Measurements from ENCODE around the gene UNC5CL.
"Not testable (repeated sequence)": the region's sequence is repeated elsewhere in the genome, so short reads cannot be mapped to it uniquely, and the experiment has no call there.

Gene UNC5CL

DNA sequence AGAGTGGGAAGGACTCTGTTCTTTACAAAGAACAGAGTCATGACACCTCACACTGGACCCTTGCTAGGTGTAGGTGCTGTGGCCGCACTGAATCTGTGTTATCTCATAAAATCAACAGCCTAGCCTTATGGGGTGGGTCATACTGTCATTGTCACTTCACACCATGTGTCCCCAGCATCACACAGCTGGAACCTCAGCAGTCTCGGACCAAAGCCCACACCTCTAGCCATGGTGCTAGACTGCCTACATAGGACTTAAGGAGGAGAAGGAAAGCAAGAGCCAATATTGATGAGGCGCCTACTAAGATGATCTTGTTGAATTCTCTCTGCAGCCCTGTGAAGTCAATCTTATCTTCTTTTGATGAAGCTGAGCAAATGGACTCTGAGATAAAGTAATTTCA lies 31.0 kb downstream of the UNC5CL start:
- no peak for DNase-seq (ENCODE audit: low read depth, low spot score)

DNA sequence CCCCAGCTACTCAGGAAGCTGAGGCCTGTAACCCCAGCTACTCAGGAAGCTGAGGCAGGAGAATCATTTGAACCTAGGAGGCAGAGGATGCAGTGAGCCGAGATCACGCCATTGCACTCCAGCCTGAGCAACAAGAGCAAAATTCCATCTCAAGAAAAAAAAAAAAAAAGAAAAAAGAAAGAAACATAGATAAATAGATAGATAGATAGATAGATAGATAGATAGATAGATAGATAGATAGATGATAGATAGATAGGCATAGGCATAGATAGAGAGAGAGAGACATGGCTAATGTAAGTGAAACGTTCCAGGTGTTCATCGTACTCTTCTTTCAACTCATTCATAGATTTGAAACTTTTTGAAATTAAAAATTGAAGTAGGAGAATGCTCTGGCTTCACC lies 32.0 kb downstream of the UNC5CL start:
- not testable (repeated sequence) for DNase-seq (ENCODE audit: low read depth, low spot score)

DNA sequence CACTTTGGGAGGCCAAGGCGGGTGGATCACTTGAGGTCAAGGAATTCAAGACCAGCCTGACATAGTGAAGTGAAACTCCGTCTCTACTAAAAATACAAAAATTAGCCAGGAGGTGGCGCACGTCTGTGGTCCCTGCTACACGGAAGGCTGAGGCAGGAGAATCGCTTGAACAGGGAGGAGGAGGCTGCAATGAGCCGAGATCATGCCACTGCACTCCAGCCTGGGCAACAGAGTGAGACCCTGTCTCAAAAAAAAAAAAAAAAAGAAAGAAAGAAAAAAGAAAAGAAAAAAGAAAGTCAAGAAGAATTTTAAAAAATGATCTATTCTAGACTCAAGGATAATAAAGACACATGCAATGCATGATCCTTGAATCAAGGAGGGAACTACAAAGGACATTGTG lies 32.8 kb downstream of the UNC5CL start:
- DNase-seq (ENCODE audit: low read depth, low spot score): peak; percentile 21

DNA sequence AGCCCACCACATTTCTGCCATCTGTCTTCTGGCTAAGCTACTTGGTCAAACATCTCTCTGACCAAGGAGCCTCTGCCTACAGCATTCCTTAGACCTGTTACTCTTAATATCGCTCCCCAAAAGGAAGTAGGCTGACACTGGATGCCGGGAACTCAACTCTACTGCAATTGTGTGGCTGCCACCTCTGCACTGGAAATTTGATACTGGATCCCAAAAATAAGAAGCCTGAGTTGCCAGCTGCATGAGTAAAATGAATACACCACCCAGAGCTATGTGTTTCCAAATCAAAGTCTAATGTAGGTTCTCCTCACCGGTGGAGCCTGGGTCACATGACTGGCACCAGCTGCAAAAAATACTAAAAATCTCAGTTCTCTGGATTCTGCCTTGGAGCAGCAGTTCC lies 36.9 kb downstream of the UNC5CL start:
- no peak for DNase-seq (ENCODE audit: low read depth, low spot score)

DNA sequence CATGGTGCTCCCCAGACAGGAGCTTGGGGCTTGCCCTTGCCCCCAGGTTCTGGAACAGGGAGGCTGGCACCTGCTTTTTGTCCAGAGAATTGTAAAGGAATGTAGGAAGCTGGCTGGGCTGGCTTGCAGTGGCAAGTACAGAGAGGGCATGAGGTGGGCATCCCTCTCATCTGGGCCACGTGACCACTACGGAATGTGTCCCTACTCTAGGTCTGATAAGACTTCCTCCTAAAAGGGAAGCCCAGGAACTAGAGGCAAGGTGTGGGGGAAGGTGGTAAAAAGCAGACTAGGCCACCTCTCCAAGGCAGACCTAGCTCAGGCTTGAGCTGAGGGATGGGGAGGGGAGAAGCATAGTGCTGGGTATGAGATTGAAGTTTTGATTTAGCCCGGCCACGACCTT lies 38.8 kb downstream of the UNC5CL start:
- DNase-seq (ENCODE audit: low read depth, low spot score): no peak

DNA sequence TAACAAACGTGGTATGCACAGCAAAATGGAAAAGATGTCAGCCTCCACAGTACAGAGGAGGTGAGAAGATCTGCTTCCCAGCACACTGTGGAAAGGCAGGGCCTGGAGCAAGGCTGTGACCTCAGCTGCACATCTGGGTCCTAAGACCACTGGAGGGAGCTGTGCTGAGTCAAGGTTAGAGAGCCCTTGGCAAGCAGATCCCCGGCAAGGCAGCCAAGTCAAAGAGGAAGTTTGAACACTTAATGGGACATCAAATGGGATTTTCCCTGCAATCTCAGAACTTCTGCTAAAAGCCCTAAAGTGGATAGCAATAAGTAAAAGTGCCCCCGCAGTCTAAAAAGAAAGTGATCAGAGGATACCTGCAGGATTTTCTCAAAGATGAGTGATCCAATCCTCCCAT lies 39.5 kb downstream of the UNC5CL start:
- DNase-seq (ENCODE audit: low read depth, low spot score): no peak

DNA sequence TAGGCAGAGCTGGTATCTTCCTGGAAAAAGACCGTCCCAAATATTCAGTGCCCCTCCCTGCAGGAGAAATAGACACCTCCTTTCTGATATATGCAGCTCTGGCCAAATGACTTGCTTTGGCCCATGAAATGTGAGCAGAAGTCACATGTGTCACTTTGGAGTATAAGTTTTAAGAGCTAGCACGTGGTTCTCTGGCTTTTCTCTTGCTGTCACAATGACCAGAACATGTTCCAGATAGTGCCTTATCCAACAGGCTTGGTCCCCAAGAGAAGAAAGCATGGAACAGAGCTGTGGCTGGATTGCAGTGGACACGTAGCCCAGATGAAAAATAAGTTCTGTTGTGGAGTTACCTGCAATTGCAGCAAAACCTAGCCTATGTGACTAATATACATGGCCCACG lies 40.4 kb downstream of the UNC5CL start:
- DNase-seq (ENCODE audit: low read depth, low spot score): no peak

DNA sequence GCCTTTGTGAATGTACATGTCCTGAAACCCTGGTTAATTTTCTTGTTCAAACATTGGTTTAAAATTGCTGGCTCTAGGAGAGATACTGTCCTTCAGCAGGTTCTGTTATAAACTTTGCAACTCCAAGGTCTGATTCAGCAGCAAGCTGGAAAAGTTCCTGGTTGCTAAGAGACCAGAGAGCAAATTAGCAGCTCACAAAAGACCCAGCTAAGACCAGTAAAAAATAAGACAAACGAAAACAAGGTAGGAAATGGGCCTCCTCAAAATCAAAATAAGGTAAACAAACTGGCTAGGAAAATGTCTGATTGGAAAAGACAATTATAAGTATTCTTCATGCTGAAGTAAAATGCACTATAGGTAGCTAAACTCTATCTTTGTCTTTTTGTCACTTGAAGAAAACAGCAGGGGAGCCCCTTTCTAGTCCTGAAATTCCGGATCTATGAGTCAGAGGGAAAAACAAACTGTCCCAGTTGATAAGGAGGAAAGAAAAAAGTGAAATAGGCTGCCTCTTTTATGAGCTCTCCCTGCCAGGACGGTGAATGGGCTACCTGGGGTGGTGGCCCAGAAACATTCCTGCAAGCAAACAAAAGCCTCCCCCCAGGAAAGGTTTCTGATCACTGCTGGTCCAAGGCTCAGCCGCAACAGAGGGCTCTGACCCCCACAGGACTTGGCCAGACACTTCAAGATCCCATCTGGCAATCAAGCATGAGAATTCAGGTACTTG lies 41.6 kb downstream of the UNC5CL start:
- no peak for DNase-seq (ENCODE audit: low read depth, low spot score)

DNA sequence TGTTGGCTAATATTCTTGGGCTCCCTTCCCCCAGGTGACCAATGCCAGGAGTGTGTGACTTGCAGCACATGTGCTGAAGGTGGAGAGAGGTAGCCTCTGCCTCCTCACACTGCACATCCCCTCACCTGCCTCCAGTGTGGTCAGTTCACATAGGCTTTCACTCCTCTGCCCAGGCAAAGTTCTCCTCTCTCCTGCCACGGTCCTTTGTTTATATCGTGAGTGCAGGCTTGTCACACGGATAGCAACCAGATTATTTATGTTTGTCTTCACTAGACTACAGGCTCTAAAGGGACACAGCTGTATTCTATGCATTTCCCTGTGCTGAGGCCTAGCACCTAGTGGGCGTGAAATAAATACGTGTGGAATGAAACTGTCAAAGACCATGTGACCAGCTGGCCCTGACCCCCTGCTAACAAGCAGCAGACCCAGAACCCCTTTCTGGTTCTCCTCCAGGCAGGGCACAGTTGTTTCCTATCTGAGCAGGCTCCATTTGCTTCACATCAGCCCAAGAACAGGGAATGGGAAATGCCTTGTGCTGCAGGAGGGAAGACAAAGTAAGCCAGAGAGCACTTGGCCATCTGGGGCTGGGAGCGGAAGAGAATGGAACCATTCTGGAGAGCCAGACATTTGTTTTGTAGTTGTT lies 42.3 kb downstream of the UNC5CL start:
- no peak for DNase-seq (ENCODE audit: low read depth, low spot score)

DNA sequence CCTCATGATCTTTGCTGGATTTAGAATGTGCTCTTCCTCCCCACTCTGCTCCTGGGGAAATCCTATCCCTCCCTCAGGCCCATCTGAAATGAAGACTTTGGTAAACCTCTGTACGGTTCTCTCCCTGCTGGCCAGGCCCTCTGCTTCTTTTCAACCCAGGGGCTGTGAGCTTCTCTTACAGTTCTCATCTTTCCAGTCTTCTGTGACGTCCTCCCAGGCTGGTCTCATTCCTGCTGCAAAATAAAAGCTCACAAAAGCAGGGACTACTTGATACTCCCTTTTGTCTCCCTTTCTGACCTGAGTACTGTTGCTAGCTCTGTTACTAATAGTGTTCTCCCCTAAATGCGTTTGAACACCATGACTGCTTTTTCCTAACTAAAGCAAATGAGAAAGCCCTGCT lies 46.3 kb downstream of the UNC5CL start:
- DNase-seq (ENCODE audit: low read depth, low spot score): no peak

DNA sequence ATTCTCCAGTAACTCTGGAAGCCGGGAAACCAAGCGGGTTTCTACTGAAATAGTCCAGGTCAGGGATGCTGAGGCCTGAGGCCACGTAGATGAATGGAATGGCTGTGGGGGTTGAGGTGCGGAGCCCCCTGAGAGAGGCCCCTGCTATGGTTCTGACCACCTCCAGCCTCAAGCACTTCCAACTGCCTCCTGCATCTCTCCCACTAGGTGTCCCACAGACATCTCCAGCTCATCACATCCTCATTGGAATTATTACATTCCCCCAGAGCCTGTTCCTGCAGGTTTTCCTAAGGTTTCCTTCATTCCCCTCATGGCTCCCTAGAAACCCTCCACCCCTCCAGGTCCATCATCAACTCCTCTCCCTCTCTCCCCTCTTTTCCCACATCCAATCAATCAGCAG lies 48.7 kb downstream of the UNC5CL start:
- no peak for DNase-seq (ENCODE audit: low read depth, low spot score)

DNA sequence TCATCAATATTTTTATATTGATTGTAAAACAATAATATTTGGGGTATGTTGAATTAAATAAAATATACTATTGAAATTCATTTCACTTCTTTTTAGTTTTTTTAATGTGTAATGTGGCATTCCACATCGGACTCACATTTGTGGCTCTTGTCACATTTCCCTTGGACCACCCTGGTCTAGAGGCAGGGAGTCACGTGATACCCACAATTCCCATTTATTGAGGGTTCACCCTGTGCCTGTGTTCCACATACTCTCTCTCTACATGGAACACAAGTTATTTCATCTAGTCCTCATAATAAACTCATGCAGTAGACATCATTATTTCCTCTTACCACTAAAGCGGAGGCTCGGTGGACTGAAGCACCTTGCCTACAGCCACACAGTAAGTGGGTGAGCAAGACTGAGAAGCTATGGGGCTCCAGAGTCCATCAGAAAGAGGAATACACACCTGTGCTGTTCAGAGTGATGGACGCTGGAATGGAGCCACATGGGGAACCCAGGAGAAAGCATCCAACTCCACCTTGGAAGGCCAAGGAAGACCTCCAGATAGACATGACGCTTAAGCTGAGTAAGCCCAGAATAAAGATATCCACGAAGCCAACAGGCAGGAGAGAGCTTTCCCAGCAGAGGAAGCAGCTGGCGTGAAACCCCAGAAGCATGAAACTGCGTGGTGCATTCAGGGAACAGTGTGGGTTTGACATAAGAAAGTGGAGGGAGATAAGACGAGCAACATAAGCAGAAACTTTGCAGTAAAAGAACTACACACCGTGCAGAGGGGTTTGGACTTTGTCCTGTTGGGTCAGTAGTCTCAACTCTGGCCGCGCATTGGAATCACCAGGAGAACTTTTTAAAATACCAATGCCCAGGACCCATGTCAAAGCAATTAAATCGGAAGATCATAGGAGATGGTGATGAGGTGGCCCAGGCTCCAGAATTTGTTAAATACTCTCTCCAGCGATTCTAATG lies 49.5 kb downstream of the UNC5CL start:
- no peak for DNase-seq (ENCODE audit: low read depth, low spot score)

DNA sequence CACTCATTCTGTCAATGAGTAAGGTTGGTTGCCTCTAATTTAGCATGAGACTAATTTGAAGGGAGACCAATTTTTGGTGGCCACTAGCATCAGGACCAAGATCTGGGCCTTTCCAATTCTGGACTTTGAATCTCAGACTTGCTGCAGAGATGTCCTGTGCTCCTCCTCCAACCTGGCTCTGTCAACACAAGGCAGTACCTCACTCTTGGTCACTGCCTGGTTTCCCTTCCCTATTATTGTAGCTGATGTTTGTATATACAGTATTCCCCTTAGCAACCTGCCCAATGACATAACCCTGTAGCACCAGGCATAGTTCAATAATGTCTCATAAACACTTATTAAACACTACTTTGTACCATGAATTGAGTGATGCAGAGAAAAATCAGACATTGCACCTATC lies 50.4 kb downstream of the UNC5CL start:
- DNase-seq (ENCODE audit: low read depth, low spot score): no peak

DNA sequence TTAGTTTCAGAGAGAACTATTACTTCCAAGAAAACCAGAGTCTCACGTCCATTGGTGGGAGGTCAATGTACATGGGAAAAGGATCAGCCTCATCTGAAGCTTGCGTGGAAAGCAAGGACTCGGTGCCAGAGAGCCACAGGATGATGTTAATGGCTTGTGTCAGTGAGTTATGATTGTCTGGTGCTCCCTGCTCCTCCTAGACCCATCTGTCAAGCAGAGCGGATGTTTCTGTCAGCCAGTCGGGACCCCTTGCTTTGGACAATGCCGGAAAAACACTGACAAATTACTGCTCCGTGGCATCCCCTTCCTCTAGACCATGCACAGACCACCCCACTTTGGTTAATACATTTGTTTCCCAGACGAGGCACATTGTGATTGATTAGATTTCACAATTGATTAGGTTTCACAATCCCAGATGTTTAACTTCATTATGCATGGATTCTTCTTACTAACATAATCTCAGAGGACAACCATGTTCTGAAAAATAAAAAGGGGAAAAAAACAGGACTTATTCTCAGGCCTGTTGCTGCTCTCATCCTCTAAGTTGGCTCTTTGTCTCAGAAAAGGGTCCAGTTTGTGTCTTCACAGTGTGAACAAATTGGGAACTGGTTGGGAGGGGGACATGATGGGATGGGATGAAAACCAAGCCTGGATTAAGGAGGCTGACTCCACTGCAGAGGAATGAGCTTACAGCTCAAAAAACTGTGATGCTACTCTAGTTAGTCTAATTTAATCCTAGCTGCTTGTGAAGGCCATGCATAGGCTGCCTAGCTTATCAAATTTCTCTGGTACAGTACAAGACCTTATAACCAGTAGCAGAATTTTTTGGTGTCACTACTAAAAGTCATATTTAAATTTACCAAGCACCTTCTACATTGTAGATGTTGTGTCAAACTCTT lies 51.9 kb downstream of the UNC5CL start:
- no peak for DNase-seq (ENCODE audit: low read depth, low spot score)

DNA sequence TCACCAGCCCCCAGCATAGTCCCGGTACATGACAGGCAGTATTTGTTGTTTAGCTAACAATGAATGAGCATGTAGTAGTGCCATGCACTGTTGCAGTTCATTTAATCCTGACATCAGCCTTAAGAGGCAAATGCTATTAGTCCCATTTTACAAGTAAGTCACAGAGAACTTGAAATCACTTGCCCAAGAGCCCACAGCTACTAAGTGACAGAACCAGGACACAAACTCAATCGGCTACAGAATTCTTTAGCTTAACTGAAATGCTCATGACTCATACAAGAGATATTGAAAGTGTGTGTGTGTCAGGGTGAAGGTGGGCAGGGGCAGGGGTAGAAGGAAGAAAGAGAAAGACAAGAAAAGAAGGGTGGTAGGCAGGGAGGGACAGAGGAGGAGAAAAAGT lies 52.7 kb downstream of the UNC5CL start:
- no peak for DNase-seq (ENCODE audit: low read depth, low spot score)

DNA sequence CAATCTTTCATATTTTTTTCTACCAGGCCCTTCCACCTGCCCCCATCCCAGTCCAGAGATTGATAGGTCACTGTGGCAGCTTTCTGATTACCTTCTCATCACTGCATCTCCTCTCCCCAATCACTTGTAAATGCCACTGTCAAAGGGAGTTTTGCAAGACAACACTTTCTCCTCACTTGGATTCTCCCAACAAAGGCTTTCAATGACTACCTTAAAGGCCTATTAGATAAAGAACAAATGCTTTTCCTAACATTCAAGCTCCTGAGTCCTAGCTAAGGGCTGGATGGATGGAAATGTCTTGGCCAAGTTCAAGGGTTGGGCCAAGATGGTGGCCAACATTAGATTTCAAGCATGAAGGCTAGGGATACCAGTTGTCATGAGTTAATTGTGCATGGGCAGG lies 55.3 kb downstream of the UNC5CL start:
- no peak for DNase-seq (ENCODE audit: low read depth, low spot score)

DNA sequence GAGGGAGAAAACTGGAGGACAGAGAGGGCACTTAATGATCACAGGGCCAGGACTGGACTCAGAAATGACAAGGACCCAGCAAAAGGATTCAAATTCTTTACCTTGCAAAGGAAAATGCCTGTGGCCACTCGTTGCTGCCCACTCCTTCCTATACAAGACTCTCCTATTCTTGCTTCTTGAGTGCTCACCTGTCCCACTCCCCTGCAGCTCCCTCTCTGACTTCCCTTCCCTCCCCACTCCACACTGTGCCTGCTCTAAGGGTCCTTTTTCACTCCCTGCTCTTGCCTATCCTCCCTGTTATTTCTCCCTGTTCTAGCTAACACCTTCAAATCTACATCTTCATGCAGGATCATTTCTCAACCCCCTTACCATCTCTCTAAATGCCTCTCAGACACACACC lies 56.1 kb downstream of the UNC5CL start:
- DNase-seq (ENCODE audit: low read depth, low spot score): no peak

DNA sequence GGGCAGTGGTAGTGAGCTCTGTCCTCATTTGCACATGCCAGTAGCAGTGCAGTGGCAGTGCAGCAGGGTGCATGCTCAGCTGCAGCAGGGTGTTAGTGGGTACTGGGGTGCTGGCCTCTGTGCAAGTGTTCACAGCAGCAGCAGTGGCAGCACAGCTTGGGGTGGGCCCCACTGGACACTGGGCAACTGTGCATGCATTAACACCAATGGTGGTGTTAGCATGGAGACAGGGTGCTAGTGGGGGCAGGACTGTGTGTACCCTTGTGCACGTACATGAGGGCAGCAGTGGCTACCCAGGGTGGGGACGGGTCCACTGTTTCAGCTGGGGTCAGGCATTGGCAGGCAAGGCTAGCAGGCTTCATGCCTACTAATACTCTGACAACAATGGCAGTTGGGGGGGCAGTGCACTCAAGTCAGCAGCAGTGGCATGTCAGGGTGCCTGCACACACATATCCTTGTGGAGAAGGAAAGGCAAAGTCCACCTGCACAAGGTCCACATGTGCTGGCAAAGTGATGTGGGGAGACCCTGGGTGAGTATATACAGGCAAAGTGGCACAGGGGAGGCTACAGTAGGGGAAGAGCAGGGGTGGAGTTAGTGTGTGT lies 60.2 kb downstream of the UNC5CL start:
- no peak for DNase-seq (ENCODE audit: low read depth, low spot score)

DNA sequence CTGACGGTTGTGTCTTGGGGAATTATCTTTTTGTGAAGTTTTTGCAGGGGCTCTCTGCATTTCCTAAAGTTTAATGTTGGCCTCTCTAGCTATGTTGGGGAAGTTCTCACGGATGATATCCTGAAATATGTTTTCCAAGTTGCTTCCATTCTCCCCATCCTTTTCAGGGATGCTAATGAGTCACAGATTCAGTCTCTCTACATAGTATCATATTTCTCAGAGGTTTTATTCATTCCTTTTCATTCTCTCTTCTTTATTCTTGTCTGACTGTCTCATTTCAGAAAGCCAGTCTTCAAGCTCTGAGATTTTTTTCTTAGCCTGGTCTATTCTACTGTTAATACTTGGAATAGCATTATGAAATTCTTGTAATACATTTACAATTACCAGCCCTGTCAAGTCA lies 61.3 kb downstream of the UNC5CL start:
- no peak for DNase-seq (ENCODE audit: low read depth, low spot score)

DNA sequence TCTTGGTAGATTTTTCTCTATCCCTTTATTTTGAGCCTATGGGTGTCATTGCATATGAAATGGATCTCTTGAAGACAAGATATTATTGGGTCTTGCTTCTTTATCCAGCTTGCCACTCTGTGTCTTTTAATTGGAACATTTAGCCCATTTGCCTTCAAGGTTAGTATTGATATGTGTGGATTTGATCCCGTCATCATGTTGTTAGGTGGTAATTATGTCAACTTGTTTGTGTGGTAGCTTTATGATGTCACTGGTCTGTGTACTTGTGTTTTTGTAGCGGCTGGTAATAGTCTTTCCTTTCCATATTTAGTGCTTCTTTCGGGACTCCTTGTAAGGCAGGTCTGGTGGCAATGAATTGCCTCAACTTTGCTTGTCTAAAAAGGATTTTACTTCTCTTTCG lies 61.9 kb downstream of the UNC5CL start:
- no peak for DNase-seq (ENCODE audit: low read depth, low spot score)
